Hepatocyte (in vitro differentiated cells): ENCODE results near the gene PITPNB. TPM values are rescaled to one million over a fixed set of nuclear protein-coding genes. Genes with fewer than 3 reads are reported as not detected.

Source experiments
- DNase-seq: peaks from one replicate; pipeline ENCODE4 v3.0.0-alpha.2; 2016; ENCODE audit warnings: low spot score
- H2AFZ ChIP-seq: fragments of 200-600 bp; sonication (generic); 2 replicates; pipeline ENCODE4 v1.6.0; 2016; ENCODE audit warnings: antibody characterized with exemption, mild to moderate bottlenecking
- H3K27ac ChIP-seq: fragments of 200-600 bp; sonication (generic); 2 replicates; pipeline ENCODE4 v1.5.1; 2016; ENCODE audit warnings: mild to moderate bottlenecking
- H3K27me3 ChIP-seq: fragments of 200-600 bp; sonication (generic); 2 replicates; pipeline ENCODE4 v1.6.1; 2016
- H3K36me3 ChIP-seq: fragments of 200-600 bp; sonication (generic); replicated peaks from 2 replicates; pipeline ENCODE4 v1.5.1; 2016; ENCODE audit warnings: low read depth; ENCODE audit not compliant: insufficient read depth
- H3K4me1 ChIP-seq: fragments of 200-600 bp; sonication (generic); 2 replicates; pipeline ENCODE4 v1.5.1; 2016; ENCODE audit warnings: mild to moderate bottlenecking, moderate library complexity; ENCODE audit not compliant: insufficient read depth
- H3K4me2 ChIP-seq: fragments of 200-600 bp; sonication (generic); 2 replicates; pipeline ENCODE4 v1.6.0; 2016
- H3K4me3 ChIP-seq: fragments of 200-600 bp; sonication (generic); 2 replicates; pipeline ENCODE4 v1.5.1; 2016; ENCODE audit warnings: mild to moderate bottlenecking
- H3K79me2 ChIP-seq: fragments of 200-600 bp; sonication (generic); 2 replicates; pipeline ENCODE4 v1.6.0; 2017; ENCODE audit warnings: mild to moderate bottlenecking
- H3K9me2 ChIP-seq: fragments of 200-600 bp; sonication (generic); replicated peaks from 2 replicates; pipeline ENCODE4 v1.6.0; 2017; ENCODE audit warnings: mild to moderate bottlenecking; ENCODE audit not compliant: insufficient read depth
- H3K9me3 ChIP-seq: fragments of 200-600 bp; sonication (generic); 2 replicates; pipeline ENCODE4 v1.5.1; 2016; ENCODE audit warnings: low read depth, mild to moderate bottlenecking
- H4K20me1 ChIP-seq: fragments of 200-600 bp; sonication (generic); 2 replicates; pipeline ENCODE4 v1.6.0; 2016; ENCODE audit warnings: mild to moderate bottlenecking; ENCODE audit not compliant: insufficient read depth, poor library complexity, severe bottlenecking
- CTCF ChIP-seq: fragments of 200-600 bp; sonication (generic); IDR thresholded peaks from 2 replicates; pipeline ENCODE4 v1.5.1; 2016; ENCODE audit warnings: antibody characterized with exemption, mild to moderate bottlenecking; ENCODE audit not compliant: poor library complexity
- EZH2 ChIP-seq: fragments of 200-600 bp; sonication (generic); IDR thresholded peaks from 2 replicates; pipeline ENCODE4 v1.6.1; 2016; ENCODE audit warnings: antibody characterized with exemption, mild to moderate bottlenecking, borderline replicate concordance
- EZH2phosphoT487 ChIP-seq: fragments of 200-600 bp; sonication (generic); IDR thresholded peaks from one replicate; pipeline ENCODE4 v1.6.1; 2018; ENCODE audit warnings: antibody characterized with exemption, mild to moderate bottlenecking, low read depth, moderate library complexity; ENCODE audit not compliant: unreplicated experiment, severe bottlenecking
- WGBS: methylation state at CpG from one replicate; pipeline ENCODE4 v1.1.6; 2016; ENCODE audit warnings: low lambda C conversion rate; ENCODE audit errors: missing lambda C conversion rate; 5-methylcytosine and 5-hydroxymethylcytosine counted together
- polyA plus RNA-seq: library from polyadenylated mRNA; unstranded; fragments of >200 nt; fragmentation: Nextera tagmentation; extraction: Ambion mirVana; gene quantifications from 2 replicates; pipeline ENCODE4 v1.2.1, GENCODE V29; 2016
- total RNA-seq: library from RNA; depleted of rRNA; stranded (reverse); fragments of >200 nt; gene quantifications from 2 replicates; pipeline ENCODE4 v1.2.3, GENCODE V29; 2014

PITPNB gene
- total and polyA plus RNA-seq, 2 experiments from 2014 or later = 38.7 to 49.3 TPM

GRCh38 chr22:27820896-27821866 is 97.9 kb downstream of the PITPNB start:
- Histone ChIP-seq H3K4me1 (no peaks in the 10 kb centered on the region), H4K20me1 (no peaks in the 10 kb centered on the region), H3K27me3 (no peaks in the 10 kb centered on the region), H3K4me3 (no peak overlapping the region), H3K4me2 (no peak overlapping the region), H3K9me3 (no peaks in the 10 kb centered on the region), H2AFZ (no peak overlapping the region), H3K79me2 (no peaks in the 10 kb centered on the region), H3K9me2 (no peaks in the 10 kb centered on the region), H3K27ac (no peak overlapping the region), H3K36me3 (no peaks in the 10 kb centered on the region)
- WGBS = 74% methylated on average over 22 of the region's 22 CpGs
- no peak for DNase-seq
- no peak for TF ChIP-seq EZH2phosphoT487
- TF ChIP-seq CTCF = no peak
- no peak for TF ChIP-seq EZH2

- 97% methylated on average over 3 of the region's 3 CpGs for WGBS
- Histone ChIP-seq H2AFZ (no peak overlapping the region), H3K79me2 (no peaks in the 10 kb centered on the region), H3K36me3 (no peaks in the 10 kb centered on the region), H3K27me3 (no peaks in the 10 kb centered on the region), H3K9me2 (no peaks in the 10 kb centered on the region), H3K4me2 (no peak overlapping the region), H3K4me3 (no peak overlapping the region), H3K27ac (no peak overlapping the region), H4K20me1 (no peaks in the 10 kb centered on the region), H3K4me1 (no peaks in the 10 kb centered on the region), H3K9me3 (no peaks in the 10 kb centered on the region)
- DNase-seq = no peak
- TF ChIP-seq CTCF (no peak), EZH2 (no peak), EZH2phosphoT487 (no peak)
These were observed 102.5 kb downstream of the PITPNB start for GRCh38 chr22:27816552-27816951.

- Histone ChIP-seq H3K4me1 (no peaks in the 10 kb centered on the region), H4K20me1 (no peaks in the 10 kb centered on the region), H3K4me3 (no peak overlapping the region), H2AFZ (no peak overlapping the region), H3K27me3 (no peaks in the 10 kb centered on the region), H3K4me2 (no peak overlapping the region), H3K9me3 (no peaks in the 10 kb centered on the region), H3K79me2 (no peaks in the 10 kb centered on the region), H3K27ac (no peak overlapping the region), H3K9me2 (no peaks in the 10 kb centered on the region), H3K36me3 (no peaks in the 10 kb centered on the region)
- TF ChIP-seq CTCF (no peak), EZH2 (no peak), EZH2phosphoT487 (no peak)
- DNase-seq = no peak
- 81% methylated on average over 4 of the region's 4 CpGs for WGBS
These were observed 103.1 kb downstream of the PITPNB start for GRCh38 chr22:27815826-27816530.
